Pericardium fibroblast (primary cell): ENCODE data around the gene SNAP91. TPM values are rescaled to one million over a fixed set of nuclear protein-coding genes. Genes with fewer than 3 reads are reported as not detected.

Source experiments
- total RNA-seq: library from RNA; depleted of rRNA; stranded (reverse); fragments of >200 nt; gene quantifications from 2 replicates; pipeline ENCODE4 v1.2.3, GENCODE V29; 2015

SNAP91 gene
- total RNA-seq: 0.12 TPM in 1 of 2 replicates, not detected in the other

GRCh38 chr6:83708970-83709747 is at the start of gene SNAP91:
Gene SNAP91, minus strand, starts transcription at chr6:83709101. Its CDS starts 1,174 bp downstream, at chr6:83707927.

GRCh38 chr6:83511901-83512681 is 196.8 kb downstream of the SNAP91 start, which contains the start of gene PRSS35:
Gene PRSS35, plus strand, starts transcription at chr6:83512534. Its CDS starts 10,908 bp downstream, at chr6:83523442.

Other genes starting within 250 kb of the SNAP91 start
- gene PRSS35, start 196.6 kb downstream of the SNAP91 start, total RNA-seq: 2.4 and 3.0 TPM in 2 replicates
- not detected in 2 replicates for gene RIPPLY2, start 144.3 kb upstream of the SNAP91 start, total RNA-seq
- gene CYB5R4, start 150.6 kb upstream of the SNAP91 start, total RNA-seq: 0.94 and 13.2 TPM in 2 replicates